ENCODE data around the gene PLCH2.

Gene PLCH2

GRCh38 chr1:2470290-2471158 lies 5.6 kb upstream of the PLCH2 start:
- no peaks in the 10 kb centered on the region for H3K4me1 ChIP-seq (ENCODE audit: low read depth, poor library complexity, severe bottlenecking)
- TF ChIP-seq CTCF (conservative IDR thresholded peaks at IDR 0.05; ENCODE audit: low read depth, low read length) = no peak
- no peaks in the 10 kb centered on the region for H4K20me1 ChIP-seq (ENCODE audit: insufficient read depth)
- H3K9ac ChIP-seq = no peak overlapping the region
- peaks cover 93% of the 10 kb centered on the region for H3K27me3 ChIP-seq (ENCODE audit: insufficient read depth, low read depth)
- H3K27ac ChIP-seq = no peak overlapping the region
- H2AFZ ChIP-seq (ENCODE audit: low read depth) = no peak overlapping the region
- no peak overlapping the region for H3K4me2 ChIP-seq
- H3K36me3 ChIP-seq (ENCODE audit: insufficient read depth) = no peaks in the 10 kb centered on the region
- no peak overlapping the region for H3K4me3 ChIP-seq (IDR thresholded peaks at IDR 0.05; ENCODE audit: insufficient read depth, low read depth, low read length)
- no peaks in the 10 kb centered on the region for H3K79me2 ChIP-seq (ENCODE audit: insufficient read depth, low read depth)

- Histone ChIP-seq H3K4me2 (no peak overlapping the region), H3K4me3 (IDR thresholded peaks at IDR 0.05; ENCODE audit: insufficient read depth, low read depth, low read length) (no peak overlapping the region), H3K27ac (no peak overlapping the region), H3K79me2 (ENCODE audit: insufficient read depth, low read depth) (no peaks in the 10 kb centered on the region), H3K27me3 (ENCODE audit: insufficient read depth, low read depth) (peaks cover 93% of the 10 kb centered on the region), H3K4me1 (ENCODE audit: low read depth, poor library complexity, severe bottlenecking) (no peaks in the 10 kb centered on the region), H2AFZ (ENCODE audit: low read depth) (no peak overlapping the region), H4K20me1 (ENCODE audit: insufficient read depth) (no peaks in the 10 kb centered on the region), H3K36me3 (ENCODE audit: insufficient read depth) (no peaks in the 10 kb centered on the region), H3K9ac (no peak overlapping the region)
- TF ChIP-seq CTCF (conservative IDR thresholded peaks at IDR 0.05; ENCODE audit: low read depth, low read length) = no peak
Observed at GRCh38 chr1:2471159-2471471, 5.0 kb upstream of the PLCH2 start.

- Histone ChIP-seq H3K9ac (no peak overlapping the region), H4K20me1 (ENCODE audit: insufficient read depth) (no peaks in the 10 kb centered on the region), H3K4me3 (IDR thresholded peaks at IDR 0.05; ENCODE audit: insufficient read depth, low read depth, low read length) (no peak overlapping the region), H3K36me3 (ENCODE audit: insufficient read depth) (no peaks in the 10 kb centered on the region), H3K79me2 (ENCODE audit: insufficient read depth, low read depth) (no peaks in the 10 kb centered on the region), H2AFZ (ENCODE audit: low read depth) (no peak overlapping the region), H3K4me2 (no peak overlapping the region), H3K4me1 (ENCODE audit: low read depth, poor library complexity, severe bottlenecking) (no peaks in the 10 kb centered on the region), H3K27me3 (ENCODE audit: insufficient read depth, low read depth) (peaks cover 94% of the 10 kb centered on the region), H3K27ac (no peak overlapping the region)
- TF ChIP-seq CTCF (conservative IDR thresholded peaks at IDR 0.05; ENCODE audit: low read depth, low read length) = no peak
Observed at GRCh38 chr1:2471587-2472001, 4.5 kb upstream of the PLCH2 start.

GRCh38 chr1:2472109-2472508 lies 4.0 kb upstream of the PLCH2 start:
- Histone ChIP-seq H3K4me2 (no peak overlapping the region), H3K4me1 (ENCODE audit: low read depth, poor library complexity, severe bottlenecking) (no peaks in the 10 kb centered on the region), H3K27ac (no peak overlapping the region), H3K36me3 (ENCODE audit: insufficient read depth) (no peaks in the 10 kb centered on the region), H3K9ac (no peak overlapping the region), H3K4me3 (IDR thresholded peaks at IDR 0.05; ENCODE audit: insufficient read depth, low read depth, low read length) (no peak overlapping the region), H4K20me1 (ENCODE audit: insufficient read depth) (no peaks in the 10 kb centered on the region), H2AFZ (ENCODE audit: low read depth) (no peak overlapping the region), H3K79me2 (ENCODE audit: insufficient read depth, low read depth) (no peaks in the 10 kb centered on the region), H3K27me3 (ENCODE audit: insufficient read depth, low read depth) (peaks cover 94% of the 10 kb centered on the region)
- TF ChIP-seq CTCF (conservative IDR thresholded peaks at IDR 0.05; ENCODE audit: low read depth, low read length) = no peak

Data from KMS-11 (cell line).